Measurements from ENCODE around the gene SIPA1L2. TPM values are rescaled to one million over a fixed set of nuclear protein-coding genes. Genes with fewer than 3 reads are reported as not detected.

The SIPA1L2 gene
- total RNA-seq, 1 experiment from 2014 or later, result 3.4 TPM

DNA sequence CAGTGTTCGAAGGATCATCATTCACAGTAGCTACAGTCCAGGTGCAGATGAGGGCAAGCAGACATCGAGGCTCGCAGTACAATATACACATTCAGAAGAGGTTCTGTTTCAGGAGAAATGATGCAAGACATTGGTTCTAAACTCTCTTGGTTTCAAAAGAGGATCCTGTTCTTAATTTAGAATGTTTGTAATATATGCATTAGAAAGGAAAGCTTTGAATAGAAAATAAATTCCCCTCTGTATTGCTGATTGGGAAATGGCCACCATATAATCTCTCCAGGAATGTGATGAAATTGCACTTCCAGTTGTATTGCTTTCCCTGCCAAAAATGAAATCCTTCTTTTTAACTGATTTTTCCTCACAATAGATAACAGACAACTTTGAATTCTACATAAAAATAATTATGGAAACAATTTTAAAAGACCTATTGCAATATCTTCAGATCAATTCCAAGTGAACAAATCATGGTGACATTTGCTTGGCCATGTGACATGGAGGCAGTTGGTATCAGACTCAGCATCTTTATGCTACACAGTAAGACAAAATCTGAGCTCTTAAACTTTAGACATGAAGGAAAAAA is 27.6 kb upstream of the SIPA1L2 start:
- Histone ChIP-seq H3K4me1 (ENCODE audit: insufficient read depth, low read length, poor library complexity, severe bottlenecking) (peaks cover 21% of the 10 kb centered on the region), H3K4me3 (ENCODE audit: low read depth, low read length, poor library complexity, severe bottlenecking) (no peak overlapping the region), H3K27ac (ENCODE audit: low read depth, low read length, poor library complexity, severe bottlenecking) (peak overlapping the region; percentile 62), H3K36me3 (ENCODE audit: insufficient read depth, low read length, poor library complexity, severe bottlenecking) (no peaks in the 10 kb centered on the region), H3K27me3 (replicated peaks; ENCODE audit: insufficient read depth, low read depth, low read length, poor library complexity) (no peaks in the 10 kb centered on the region), H3K9me3 (ENCODE audit: low read depth, low read length, poor library complexity, severe bottlenecking) (no peaks in the 10 kb centered on the region)
- CTCF ChIA-PET, result no interaction called here
- TF ChIP-seq EZH2 (IDR thresholded peaks at IDR 0.05; ENCODE audit: borderline replicate concordance, low read depth, low read length, poor library complexity, severe bottlenecking), result no peak
- TF ChIP-seq, protein P1, sequence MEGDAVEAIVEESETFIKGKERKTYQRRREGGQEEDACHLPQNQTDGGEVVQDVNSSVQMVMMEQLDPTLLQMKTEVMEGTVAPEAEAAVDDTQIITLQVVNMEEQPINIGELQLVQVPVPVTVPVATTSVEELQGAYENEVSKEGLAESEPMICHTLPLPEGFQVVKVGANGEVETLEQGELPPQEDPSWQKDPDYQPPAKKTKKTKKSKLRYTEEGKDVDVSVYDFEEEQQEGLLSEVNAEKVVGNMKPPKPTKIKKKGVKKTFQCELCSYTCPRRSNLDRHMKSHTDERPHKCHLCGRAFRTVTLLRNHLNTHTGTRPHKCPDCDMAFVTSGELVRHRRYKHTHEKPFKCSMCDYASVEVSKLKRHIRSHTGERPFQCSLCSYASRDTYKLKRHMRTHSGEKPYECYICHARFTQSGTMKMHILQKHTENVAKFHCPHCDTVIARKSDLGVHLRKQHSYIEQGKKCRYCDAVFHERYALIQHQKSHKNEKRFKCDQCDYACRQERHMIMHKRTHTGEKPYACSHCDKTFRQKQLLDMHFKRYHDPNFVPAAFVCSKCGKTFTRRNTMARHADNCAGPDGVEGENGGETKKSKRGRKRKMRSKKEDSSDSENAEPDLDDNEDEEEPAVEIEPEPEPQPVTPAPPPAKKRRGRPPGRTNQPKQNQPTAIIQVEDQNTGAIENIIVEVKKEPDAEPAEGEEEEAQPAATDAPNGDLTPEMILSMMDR (conservative IDR thresholded peaks at IDR 0.05; ENCODE audit: low read depth, low read length), result no peak
- peak; percentile 58 for DNase-seq (ENCODE audit: low spot score)
- intact Hi-C loops (cut with micrococcal nuclease; ENCODE audit: unreplicated experiment), result no loop called here
- POLR2A ChIA-PET (ENCODE audit: low non-redundant PET), result interaction anchor here (0.6 kb wide), 1 partner anchor 149 kb away, joined by 3 read pairs; no protein-coding TSS in a partner anchor
- no TSS peak for BruUV-seq (replicated peaks)

DNA sequence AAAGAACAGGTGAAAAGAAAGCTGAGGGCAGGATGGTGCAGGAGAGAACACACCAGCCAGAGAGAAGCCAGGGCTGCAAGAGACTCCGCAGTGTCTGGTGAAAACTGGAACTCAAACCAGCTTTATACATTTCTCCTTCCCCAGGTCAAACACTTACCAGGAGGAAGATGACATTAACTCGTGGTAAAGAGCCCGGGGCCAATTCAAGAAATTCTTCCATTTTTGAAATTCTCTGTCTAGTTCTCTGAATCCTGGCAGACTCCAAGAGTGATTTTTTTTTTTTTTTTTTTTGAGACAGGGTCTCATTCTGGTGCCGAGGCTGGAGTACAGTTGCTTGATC is 25.8 kb upstream of the SIPA1L2 start:
- no peaks in the 10 kb centered on the region for H3K9me3 ChIP-seq (ENCODE audit: low read depth, low read length, poor library complexity, severe bottlenecking)
- CTCF ChIA-PET, result no interaction called here
- TF ChIP-seq EZH2 (IDR thresholded peaks at IDR 0.05; ENCODE audit: borderline replicate concordance, low read depth, low read length, poor library complexity, severe bottlenecking), result no peak
- TF ChIP-seq, protein P1 (conservative IDR thresholded peaks at IDR 0.05; ENCODE audit: low read depth, low read length), result no peak
- H3K27ac ChIP-seq (ENCODE audit: low read depth, low read length, poor library complexity, severe bottlenecking), result no peak overlapping the region
- DNase-seq (ENCODE audit: low spot score), result no peak
- no peaks in the 10 kb centered on the region for H3K36me3 ChIP-seq (ENCODE audit: insufficient read depth, low read length, poor library complexity, severe bottlenecking)
- BruUV-seq (replicated peaks), result no TSS peak
- peaks cover 21% of the 10 kb centered on the region for H3K4me1 ChIP-seq (ENCODE audit: insufficient read depth, low read length, poor library complexity, severe bottlenecking)
- H3K27me3 ChIP-seq (replicated peaks; ENCODE audit: insufficient read depth, low read depth, low read length, poor library complexity), result no peaks in the 10 kb centered on the region
- POLR2A ChIA-PET (ENCODE audit: low non-redundant PET), result no interaction called here
- intact Hi-C loops (cut with micrococcal nuclease; ENCODE audit: unreplicated experiment), result no loop called here
- H3K4me3 ChIP-seq (ENCODE audit: low read depth, low read length, poor library complexity, severe bottlenecking), result no peak overlapping the region

- Histone ChIP-seq H3K27ac (ENCODE audit: low read depth, low read length, poor library complexity, severe bottlenecking) (no peak overlapping the region), H3K4me1 (ENCODE audit: insufficient read depth, low read length, poor library complexity, severe bottlenecking) (peaks cover 21% of the 10 kb centered on the region), H3K27me3 (replicated peaks; ENCODE audit: insufficient read depth, low read depth, low read length, poor library complexity) (no peaks in the 10 kb centered on the region), H3K36me3 (ENCODE audit: insufficient read depth, low read length, poor library complexity, severe bottlenecking) (no peaks in the 10 kb centered on the region), H3K4me3 (ENCODE audit: low read depth, low read length, poor library complexity, severe bottlenecking) (no peak overlapping the region), H3K9me3 (ENCODE audit: low read depth, low read length, poor library complexity, severe bottlenecking) (no peaks in the 10 kb centered on the region)
- POLR2A ChIA-PET (ENCODE audit: low non-redundant PET), result no interaction called here
- intact Hi-C loops (cut with micrococcal nuclease; ENCODE audit: unreplicated experiment), result no loop called here
- no TSS peak for BruUV-seq (replicated peaks)
- DNase-seq (ENCODE audit: low spot score), result no peak
- no peak for TF ChIP-seq EZH2 (IDR thresholded peaks at IDR 0.05; ENCODE audit: borderline replicate concordance, low read depth, low read length, poor library complexity, severe bottlenecking)
- TF ChIP-seq, protein P1 (conservative IDR thresholded peaks at IDR 0.05; ENCODE audit: low read depth, low read length), result no peak
- CTCF ChIA-PET, result no interaction called here
These were observed 25.3 kb upstream of the SIPA1L2 start for GRCh38 chr1:232655028-232655745.

All from A673 (cell line).